HUES64 (cell line): ENCODE measurements around the gene SYTL3.
"Not testable (repeated sequence)": the region's sequence is repeated elsewhere in the genome, so short reads cannot be mapped to it uniquely, and the experiment has no call there.

Experiments
- H3K27ac ChIP-seq: 2 replicates; pipeline ENCODE4 v1.7.0; 2013; ENCODE audit warnings: low read depth, low read length, inconsistent platforms
- H3K27me3 ChIP-seq: 2 replicates; pipeline ENCODE4 v1.6.1; 2013; ENCODE audit warnings: mild to moderate bottlenecking, low read length; ENCODE audit not compliant: insufficient read depth
- H3K36me3 ChIP-seq: 2 replicates; pipeline ENCODE4 v1.6.1; 2013; ENCODE audit warnings: mild to moderate bottlenecking, low read length; ENCODE audit not compliant: insufficient read depth
- H3K4me1 ChIP-seq: 2 replicates; pipeline ENCODE4 v1.6.1; 2013; ENCODE audit warnings: mild to moderate bottlenecking, low read length, moderate library complexity; ENCODE audit not compliant: insufficient read depth
- H3K4me3 ChIP-seq: 2 replicates; pipeline ENCODE4 v1.5.1; 2013; ENCODE audit warnings: mild to moderate bottlenecking, low read length, moderate library complexity
- H3K9ac ChIP-seq: 2 replicates; pipeline ENCODE4 v1.6.1; 2013; ENCODE audit warnings: mild to moderate bottlenecking, low read depth, low read length
- H3K9me3 ChIP-seq: 2 replicates; pipeline ENCODE4 v1.6.1; 2013; ENCODE audit warnings: low read depth, low read length; ENCODE audit not compliant: insufficient read depth
- WGBS: fragments of 150-250, 120-280 bp; methylation state at CpG from one replicate; pipeline ENCODE4 v1.1.7; 2013; ENCODE audit warnings: missing lambda C conversion rate; 5-methylcytosine and 5-hydroxymethylcytosine counted together

SYTL3 gene

DNA sequence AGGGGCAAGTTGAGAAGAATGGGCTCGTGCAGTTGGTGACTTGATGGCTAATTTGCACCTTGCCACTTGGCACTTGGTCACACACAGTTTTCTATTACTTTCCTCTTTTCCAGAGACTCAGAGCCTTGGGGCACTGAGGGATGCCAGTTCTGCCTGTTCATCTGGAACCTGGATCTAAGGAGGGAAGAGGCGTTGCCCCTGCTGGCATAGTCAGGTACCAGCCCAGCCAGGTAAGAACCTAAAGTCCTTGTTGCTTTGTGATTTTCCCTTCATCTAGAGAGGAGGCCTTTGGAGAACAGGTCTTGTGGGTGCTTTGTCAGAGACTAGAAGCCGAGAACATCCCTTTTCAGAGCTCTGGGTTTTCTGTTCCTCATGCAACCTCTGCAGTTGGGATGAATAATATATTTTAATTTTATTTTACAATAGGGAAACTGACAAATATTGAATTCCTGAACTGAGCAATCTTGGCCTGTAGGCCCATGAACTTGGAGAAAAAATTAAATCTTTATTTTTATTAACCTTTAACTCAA lies 11.4 kb downstream of the SYTL3 start:
- H3K4me1 ChIP-seq = peaks cover 13% of the 10 kb centered on the region
- H3K4me3 ChIP-seq = no peak overlapping the region
- whole genome bisulfite sequencing = 93% methylated on average over 3 of the region's 3 CpGs
- no peaks in the 10 kb centered on the region for H3K9me3 ChIP-seq
- H3K27me3 ChIP-seq = peaks cover 6% of the 10 kb centered on the region; the same call in 1 of the 2 replicates
- H3K27ac ChIP-seq = no peak overlapping the region
- H3K9ac ChIP-seq = no peak overlapping the region
- no peaks in the 10 kb centered on the region for H3K36me3 ChIP-seq

DNA sequence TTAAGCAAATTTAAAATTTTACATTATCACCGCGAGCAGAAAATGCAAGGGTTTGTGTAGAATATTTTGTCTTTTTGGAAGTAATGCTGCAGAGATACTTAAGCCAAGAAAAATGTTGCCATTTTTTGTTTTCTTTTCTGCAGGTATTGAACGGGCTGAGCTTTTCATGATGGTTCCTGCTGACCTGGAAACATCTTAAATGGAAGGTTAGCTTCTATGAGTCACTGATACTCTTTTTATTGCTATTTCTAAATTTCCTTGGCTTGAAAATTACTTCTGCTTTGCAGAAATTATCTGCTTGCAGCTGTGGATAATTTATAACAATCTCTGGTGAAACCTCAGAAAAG lies 12.7 kb downstream of the SYTL3 start:
- H3K36me3 ChIP-seq = no peaks in the 10 kb centered on the region
- 92% methylated on average over 3 of the region's 3 CpGs for WGBS
- H3K27ac ChIP-seq = no peak overlapping the region
- H3K9me3 ChIP-seq = no peaks in the 10 kb centered on the region
- H3K4me3 ChIP-seq = no peak overlapping the region
- H3K9ac ChIP-seq = no peak overlapping the region
- H3K4me1 ChIP-seq = peaks cover 13% of the 10 kb centered on the region
- H3K27me3 ChIP-seq = peaks cover 6% of the 10 kb centered on the region; the same call in 1 of the 2 replicates

DNA sequence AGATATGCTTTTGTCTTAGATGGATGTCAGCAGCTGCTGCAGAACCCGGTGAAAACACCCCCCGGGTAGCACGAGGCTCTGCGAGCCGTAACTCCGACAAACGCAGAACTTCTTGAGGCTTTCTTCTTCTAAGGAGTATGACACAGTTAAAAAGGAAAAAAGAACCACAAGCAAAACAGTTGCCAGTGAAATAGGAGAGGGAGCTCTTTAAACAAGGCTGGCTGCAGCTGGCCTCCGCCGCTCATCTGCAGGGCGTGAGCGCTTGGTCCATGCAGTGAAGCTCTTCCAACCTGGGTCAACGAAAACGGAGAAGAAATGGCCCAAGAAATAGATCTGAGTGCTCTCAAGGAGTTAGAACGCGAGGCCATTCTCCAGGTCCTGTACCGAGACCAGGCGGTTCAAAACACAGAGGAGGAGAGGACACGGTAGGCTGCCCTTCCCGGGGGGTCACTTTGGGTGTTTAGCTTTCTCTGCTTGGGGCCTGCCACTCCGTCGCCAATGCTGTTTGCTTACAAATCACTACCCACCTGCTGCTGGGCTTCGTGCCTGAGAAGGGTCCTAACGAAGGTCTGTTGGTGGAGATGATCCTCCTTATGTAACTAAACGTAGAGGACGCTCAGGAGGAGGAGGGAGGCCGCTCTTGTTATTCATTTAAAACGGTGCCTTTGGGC lies 13.2 kb downstream of the SYTL3 start:
- H3K9ac ChIP-seq = no peak overlapping the region
- H3K4me1 ChIP-seq = peaks cover 13% of the 10 kb centered on the region
- H3K27me3 ChIP-seq = peaks cover 6% of the 10 kb centered on the region; the same call in 1 of the 2 replicates

DNA sequence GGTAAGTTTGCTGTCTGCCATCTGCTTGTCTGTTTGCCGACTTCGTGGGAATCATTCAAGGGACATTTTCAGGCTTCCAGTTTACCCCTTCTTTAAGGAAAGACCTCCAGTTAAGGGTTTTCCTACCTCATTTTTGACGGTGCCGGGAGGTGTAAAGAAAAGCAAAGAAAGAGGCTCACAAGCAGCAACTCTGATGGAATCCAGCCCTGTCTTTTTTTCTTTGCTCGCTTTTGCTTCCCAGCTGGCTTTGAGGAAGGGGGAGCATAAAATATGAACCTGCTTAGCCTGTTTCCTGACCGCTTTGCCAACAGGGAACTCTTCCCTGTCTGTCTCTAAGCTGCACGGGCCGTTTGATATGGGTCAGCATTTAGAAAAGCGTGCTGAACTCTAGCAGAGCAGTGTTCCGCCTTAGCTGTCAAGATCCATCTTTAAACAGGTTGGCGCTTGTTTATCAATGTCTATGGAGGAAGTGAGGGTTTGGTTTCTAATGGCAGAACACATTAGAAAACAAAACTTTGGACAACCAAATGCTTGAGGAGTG lies 13.8 kb downstream of the SYTL3 start:
- Histone ChIP-seq H3K27me3 (peaks cover 6% of the 10 kb centered on the region; the same call in 1 of the 2 replicates), H3K36me3 (no peaks in the 10 kb centered on the region), H3K4me3 (no peak overlapping the region), H3K9me3 (no peaks in the 10 kb centered on the region), H3K9ac (no peak overlapping the region), H3K4me1 (peaks cover 13% of the 10 kb centered on the region), H3K27ac (no peak overlapping the region)
- WGBS = 64% methylated on average over 11 of the region's 11 CpGs

More for the DNA sequence above, 13.2 kb downstream of the SYTL3 start:
- no peaks in the 10 kb centered on the region for H3K9me3 ChIP-seq
- H3K27ac ChIP-seq = no peak overlapping the region
- H3K36me3 ChIP-seq = no peaks in the 10 kb centered on the region
- no peak overlapping the region for H3K4me3 ChIP-seq
- 50% methylated on average over 24 of the region's 27 CpGs for WGBS

DNA sequence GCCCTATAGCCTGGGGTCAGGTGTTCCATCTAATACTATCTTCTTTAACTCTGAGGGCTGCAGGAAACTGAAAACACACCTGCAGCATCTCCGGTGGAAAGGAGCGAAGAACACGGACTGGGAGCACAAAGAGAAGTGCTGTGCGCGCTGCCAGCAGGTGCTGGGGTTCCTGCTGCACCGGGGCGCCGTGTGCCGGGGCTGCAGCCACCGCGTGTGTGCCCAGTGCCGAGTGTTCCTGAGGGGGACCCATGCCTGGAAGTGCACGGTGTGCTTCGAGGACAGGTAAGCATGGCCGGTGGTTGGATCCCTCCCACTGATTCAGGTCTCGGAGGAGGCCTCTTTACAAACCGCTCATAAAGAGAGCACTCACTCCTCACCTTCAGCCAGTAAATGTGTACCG lies 15.5 kb downstream of the SYTL3 start:
- Histone ChIP-seq H3K9me3 (no peaks in the 10 kb centered on the region), H3K27ac (no peak overlapping the region), H3K27me3 (peaks cover 6% of the 10 kb centered on the region; the same call in 1 of the 2 replicates), H3K4me1 (peaks cover 13% of the 10 kb centered on the region), H3K36me3 (no peaks in the 10 kb centered on the region), H3K4me3 (no peak overlapping the region), H3K9ac (no peak overlapping the region)
- 96% methylated on average over 18 of the region's 18 CpGs for WGBS

DNA sequence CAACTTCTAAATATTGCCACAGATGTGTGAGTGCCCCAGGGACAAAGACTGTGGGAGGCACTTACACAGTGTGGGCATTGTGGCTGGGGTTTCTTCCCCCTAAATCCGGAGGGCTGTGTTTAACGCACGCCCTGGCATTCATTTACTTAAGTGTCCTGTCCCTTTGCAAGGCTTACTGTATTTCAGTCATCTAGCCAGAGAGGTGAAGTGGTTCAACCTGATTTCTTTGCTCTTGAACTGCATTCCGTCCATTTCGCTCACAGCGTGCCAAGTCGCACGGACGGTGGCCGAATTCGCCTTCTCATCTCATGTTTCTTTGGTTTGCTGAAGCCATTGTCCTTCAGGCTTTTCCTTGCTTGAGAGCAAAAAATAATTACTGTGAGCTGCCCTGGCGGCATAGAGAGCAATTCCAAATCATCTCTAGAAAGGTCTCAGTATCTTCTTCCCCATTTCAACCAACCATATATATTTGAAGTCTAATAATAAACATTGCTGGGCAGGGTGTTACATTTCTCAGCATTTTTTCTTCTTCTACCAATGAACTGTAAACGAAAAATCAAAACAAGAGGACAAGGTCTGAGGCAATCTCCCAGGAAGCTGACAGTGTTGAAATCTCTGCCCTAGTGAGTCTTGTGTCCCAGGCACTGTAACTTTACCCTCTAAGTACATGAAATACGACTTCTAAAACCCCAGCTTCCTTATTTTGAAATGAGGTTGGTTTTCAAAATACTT lies 16.9 kb downstream of the SYTL3 start:
- Histone ChIP-seq H3K9me3 (no peaks in the 10 kb centered on the region), H3K27ac (no peak overlapping the region), H3K4me3 (no peak overlapping the region), H3K4me1 (peaks cover 13% of the 10 kb centered on the region), H3K9ac (no peak overlapping the region), H3K36me3 (no peaks in the 10 kb centered on the region), H3K27me3 (peaks cover 6% of the 10 kb centered on the region; the same call in 1 of the 2 replicates)
- whole genome bisulfite sequencing = 93% methylated on average over 13 of the region's 14 CpGs

DNA sequence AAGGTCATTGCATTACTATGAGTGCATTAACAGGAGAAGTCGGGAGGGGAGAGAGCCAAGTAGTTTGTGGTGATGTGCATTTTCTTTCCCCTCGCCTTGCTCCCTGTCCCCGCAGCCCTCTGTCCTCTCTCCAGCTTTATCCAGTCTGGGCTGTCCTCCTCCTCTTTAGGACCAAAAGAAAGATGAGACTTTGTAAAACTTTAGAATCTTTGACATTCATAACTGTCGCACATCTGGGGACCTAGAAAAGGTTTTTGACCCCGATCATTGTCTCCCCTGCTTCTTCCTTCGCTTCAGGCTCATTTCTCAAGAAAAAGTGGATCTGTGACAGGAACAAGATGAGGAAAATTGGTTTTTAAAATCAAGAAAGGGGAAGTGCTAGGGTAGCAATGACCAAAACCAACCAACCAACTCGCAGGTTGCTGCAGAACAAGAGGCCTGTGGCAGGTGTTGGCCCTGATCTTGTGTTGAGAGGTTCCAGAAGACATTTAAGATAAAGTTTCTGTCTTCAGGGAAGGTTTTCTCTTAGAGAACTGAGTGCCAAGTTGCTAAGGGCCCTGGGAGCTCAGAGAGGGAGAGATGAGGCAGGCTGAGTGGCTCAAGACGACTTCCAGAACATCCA lies 17.6 kb downstream of the SYTL3 start:
- Histone ChIP-seq H3K9ac (no peak overlapping the region), H3K4me3 (no peak overlapping the region), H3K36me3 (no peaks in the 10 kb centered on the region), H3K27me3 (peaks cover 6% of the 10 kb centered on the region; the same call in 1 of the 2 replicates), H3K27ac (no peak overlapping the region), H3K4me1 (peaks cover 13% of the 10 kb centered on the region), H3K9me3 (no peaks in the 10 kb centered on the region)
- WGBS = 91% methylated on average over 8 of the region's 8 CpGs

DNA sequence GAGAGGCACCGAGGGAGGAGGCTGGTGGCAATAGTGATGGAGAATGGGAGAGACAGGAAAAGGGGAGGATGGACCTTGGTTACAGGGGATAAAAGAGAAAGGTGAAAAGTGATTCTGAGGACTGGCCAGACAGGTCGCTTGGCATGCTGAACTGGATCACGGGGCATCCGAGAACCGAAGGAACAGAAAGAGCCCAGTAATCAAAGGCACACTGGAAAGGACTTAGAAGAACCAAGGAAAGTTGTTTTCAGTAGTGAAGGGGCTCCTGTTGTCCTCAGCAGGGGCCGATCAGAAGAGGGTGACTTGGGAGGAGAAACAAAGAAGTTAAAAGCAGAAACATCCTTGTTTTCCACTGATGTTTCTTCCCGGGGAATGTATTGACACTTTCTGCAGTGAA lies 18.9 kb downstream of the SYTL3 start:
- Histone ChIP-seq H3K9me3 (no peaks in the 10 kb centered on the region), H3K36me3 (no peaks in the 10 kb centered on the region), H3K27ac (no peak overlapping the region), H3K9ac (no peak overlapping the region), H3K4me3 (no peak overlapping the region), H3K4me1 (peaks cover 3% of the 10 kb centered on the region; the same call in 1 of the 2 replicates), H3K27me3 (no peaks in the 10 kb centered on the region)
- 88% methylated on average over 7 of the region's 7 CpGs for WGBS

DNA sequence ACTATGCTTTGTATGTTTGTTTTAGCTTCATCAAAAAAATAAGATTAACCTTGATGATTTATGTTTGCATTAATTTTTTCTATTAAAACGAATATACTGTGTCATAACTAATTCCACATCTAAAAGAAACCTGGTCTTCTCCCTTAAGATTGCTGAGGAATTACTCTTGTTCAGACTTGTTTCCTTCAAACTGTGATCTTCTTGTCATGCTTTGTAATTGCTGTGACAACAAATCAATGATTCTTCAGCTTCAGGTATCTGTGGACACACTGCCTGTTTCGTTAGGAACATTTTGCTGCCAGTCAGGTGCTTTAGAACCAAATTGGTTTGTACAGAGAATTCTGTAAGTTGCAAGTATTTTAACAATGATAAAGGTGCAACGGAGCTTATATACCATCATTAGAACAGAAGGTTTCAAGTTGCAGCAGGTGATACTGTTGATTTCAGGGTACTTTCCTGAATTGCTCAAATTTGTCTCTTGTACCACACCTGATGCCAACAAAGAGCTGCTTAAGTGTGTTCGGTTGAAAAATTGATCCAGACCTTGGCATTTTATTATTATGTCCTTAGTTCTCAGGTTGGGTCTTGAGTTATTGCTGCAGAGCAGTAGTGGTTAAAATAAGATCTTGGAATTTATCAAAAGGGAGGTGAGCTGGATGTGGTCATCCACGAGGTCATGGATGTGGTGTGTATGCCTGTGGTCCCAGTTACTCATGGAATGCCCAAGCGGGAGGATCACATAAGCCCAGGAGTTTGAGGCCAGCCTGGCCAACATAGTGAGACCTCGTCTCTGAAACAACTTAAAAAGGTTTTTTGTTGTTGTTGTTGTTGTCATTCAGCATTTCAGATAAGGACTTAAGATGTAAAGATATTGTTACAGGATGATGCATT lies 19.5 kb downstream of the SYTL3 start:
- Histone ChIP-seq H3K27ac (no peak overlapping the region), H3K9me3 (no peaks in the 10 kb centered on the region), H3K4me3 (no peak overlapping the region), H3K27me3 (no peaks in the 10 kb centered on the region), H3K4me1 (no peaks in the 10 kb centered on the region), H3K9ac (no peak overlapping the region), H3K36me3 (no peaks in the 10 kb centered on the region)
- WGBS = 86% methylated on average over 7 of the region's 7 CpGs

DNA sequence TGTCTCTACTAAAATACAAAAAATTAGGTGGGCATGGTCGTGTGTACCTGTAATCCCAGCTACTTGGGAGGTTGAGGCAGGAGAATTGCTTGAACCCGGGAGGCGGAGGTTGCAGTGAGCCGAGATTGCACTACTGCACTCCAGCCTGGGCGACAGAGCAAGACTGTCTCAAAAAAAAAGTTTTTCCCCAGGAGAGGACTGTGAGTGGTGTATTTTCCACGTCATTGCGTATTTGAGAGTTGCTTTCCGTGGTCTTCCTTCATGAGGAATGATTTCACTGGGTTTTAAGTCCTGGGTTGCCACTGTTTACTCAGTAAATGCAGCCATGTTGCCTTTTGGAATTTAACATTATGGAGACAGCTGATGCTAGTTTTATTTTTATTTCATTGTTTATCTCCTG lies 22.3 kb downstream of the SYTL3 start:
- 89% methylated on average over 8 of the region's 8 CpGs for WGBS
- not testable (repeated sequence) for H3K27ac ChIP-seq

More for the DNA sequence above, 22.3 kb downstream of the SYTL3 start:
- H3K4me1 ChIP-seq, H3K9ac ChIP-seq, H3K27me3 ChIP-seq, H3K36me3 ChIP-seq, H3K9me3 ChIP-seq, H3K4me3 ChIP-seq: not testable (repeated sequence)
